CD4-positive, alpha-beta memory T cell (primary cell): ENCODE measurements around the gene QPCTL. TPM values are rescaled to one million over a fixed set of nuclear protein-coding genes. Genes with fewer than 3 reads are reported as not detected.
A peak's percentile ranks its signal among the peaks of the same experiment; 100 is the strongest.

Source experiments
- CTCF ChIA-PET: fragments of 350-600 bp; sonication (Branson Sonifier 250); formaldehyde crosslinking; loops from one replicate; lab custom pipeline; 2021; ENCODE audit warnings: inconsistent platforms; ENCODE audit not compliant: partially characterized antibody; lab: Charles Lee
- POLR2A ChIA-PET: fragments of 350-600 bp; sonication (Branson Sonifier 250); formaldehyde crosslinking; loops from one replicate; lab custom pipeline; 2021; ENCODE audit not compliant: partially characterized antibody; lab: Charles Lee
- DNase-seq, 5 donors: peaks; one replicate each; pipeline versions ENCODE4 v3.0.0 to v3.0.0-alpha.2; 2020 to 2022; ENCODE audit warnings: mixed read lengths in 1 of 5
- H3K27ac ChIP-seq: one replicate; pipeline ENCODE4 v1.7.0; 2013; ENCODE audit warnings: low read depth, low read length
- H3K27me3 ChIP-seq: 2 replicates; pipeline ENCODE4 v1.7.0; 2013; ENCODE audit warnings: mild to moderate bottlenecking, low read length, moderate library complexity; ENCODE audit not compliant: insufficient read depth
- H3K36me3 ChIP-seq: 2 replicates; pipeline ENCODE4 v1.7.0; 2013; ENCODE audit warnings: mild to moderate bottlenecking, low read length, moderate library complexity; ENCODE audit not compliant: insufficient read depth
- H3K4me1 ChIP-seq: 2 replicates; pipeline ENCODE4 v1.7.0; 2013; ENCODE audit warnings: mild to moderate bottlenecking, low read length, moderate library complexity; ENCODE audit not compliant: insufficient read depth
- H3K4me3 ChIP-seq, 2 donors: one replicate each; pipeline ENCODE4 v1.7.0; 2013; ENCODE audit warnings: low read length in 2 of 2, mild to moderate bottlenecking in 1 of 2
- H3K9me3 ChIP-seq, 2 donors: one replicate each; pipeline ENCODE4 v1.7.0; 2013; ENCODE audit warnings: low read length in 2 of 2, control low read depth in 1 of 2; ENCODE audit not compliant: control insufficient read depth in 1 of 2
- H3K27ac Mint-ChIP-seq, 7 donors: one replicate each; pipeline ENCODE4 v1.8.0; 2020 to 2021; ENCODE audit warnings: mixed read lengths in 7 of 7, mild to moderate bottlenecking in 6 of 7, inconsistent platforms in 3 of 7, moderate library complexity in 3 of 7
- H3K27me3 Mint-ChIP-seq, 2 donors: one replicate each; pipeline ENCODE4 v1.8.0; 2020 to 2021; ENCODE audit warnings: mixed read lengths in 2 of 2
- H3K36me3 Mint-ChIP-seq, 2 donors: one replicate each; pipeline ENCODE4 v1.8.0; 2020 to 2021; ENCODE audit warnings: mixed read lengths in 2 of 2, inconsistent platforms in 1 of 2, mild to moderate bottlenecking in 1 of 2
- H3K4me1 Mint-ChIP-seq, 4 donors: one replicate each; pipeline ENCODE4 v1.8.0; 2020 to 2021; ENCODE audit warnings: mixed read lengths in 4 of 4, mild to moderate bottlenecking in 1 of 4
- H3K4me3 Mint-ChIP-seq, 8 donors: one replicate each; pipeline ENCODE4 v1.8.0; 2020 to 2021; ENCODE audit warnings: mixed read lengths in 8 of 8, mild to moderate bottlenecking in 7 of 8, moderate library complexity in 6 of 8, inconsistent platforms in 3 of 8
- H3K9me3 Mint-ChIP-seq, 8 donors: one replicate each; pipeline ENCODE4 v1.8.0; 2020 to 2021; ENCODE audit warnings: mixed read lengths in 8 of 8, mild to moderate bottlenecking in 5 of 8, inconsistent platforms in 3 of 8, moderate library complexity in 1 of 8
- intact Hi-C: fragments of 100-400 bp; cut with micrococcal nuclease; formaldehyde crosslinking; loops from one replicate; pipeline ENCODE4 v1.15.1; 2023
- polyA plus RNA-seq, 2 donors: library from polyadenylated mRNA; unstranded; fragments of 300-500 nt; fragmentation: Illumina TruSeq; gene quantifications; one replicate each; pipeline ENCODE4 v1.2.3, GENCODE V29; 2021
- total RNA-seq, 2 experiments: library from RNA; stranded (reverse); gene quantifications; one replicate each; pipeline ENCODE4 v1.2.3, GENCODE V29; 2021

The QPCTL gene
- total and polyA plus RNA-seq, 4 experiments from 2014 or later = 0.94 to 11.4 (median 6.1) TPM

- Mint-ChIP-seq H3K36me3 (peaks cover 19 to 52% of the 10 kb centered on the region in 2 donors), H3K4me3 (no peak overlapping the region), H3K27me3 (no peaks in the 10 kb centered on the region), H3K9me3 (no peaks in the 10 kb centered on the region), H3K27ac (no peak overlapping the region), H3K4me1 (peaks cover 8 to 34% (median 10%) of the 10 kb centered on the region in 4 donors)
- no peak for DNase-seq
- Histone ChIP-seq H3K9me3 (no peaks in the 10 kb centered on the region), H3K27me3 (no peaks in the 10 kb centered on the region), H3K4me1 (peaks cover 8% of the 10 kb centered on the region), H3K4me3 (no peak overlapping the region), H3K36me3 (peaks cover 37% of the 10 kb centered on the region), H3K27ac (no peak overlapping the region)
- POLR2A ChIA-PET = interaction anchor here (1.7 kb wide), 1 partner anchor 10 kb away, joined by 5 read pairs; no protein-coding TSS in a partner anchor
- CTCF ChIA-PET = interaction anchor here (0.6 to 1.0 kb wide), 3 partner anchors 23 to 61 kb away, joined by 3 to 4 read pairs (median 3); no protein-coding TSS in a partner anchor
- intact Hi-C loops = no loop called here
Measured at GRCh38 chr19:45687599-45687998, 4.9 kb upstream of the QPCTL start.

DNA sequence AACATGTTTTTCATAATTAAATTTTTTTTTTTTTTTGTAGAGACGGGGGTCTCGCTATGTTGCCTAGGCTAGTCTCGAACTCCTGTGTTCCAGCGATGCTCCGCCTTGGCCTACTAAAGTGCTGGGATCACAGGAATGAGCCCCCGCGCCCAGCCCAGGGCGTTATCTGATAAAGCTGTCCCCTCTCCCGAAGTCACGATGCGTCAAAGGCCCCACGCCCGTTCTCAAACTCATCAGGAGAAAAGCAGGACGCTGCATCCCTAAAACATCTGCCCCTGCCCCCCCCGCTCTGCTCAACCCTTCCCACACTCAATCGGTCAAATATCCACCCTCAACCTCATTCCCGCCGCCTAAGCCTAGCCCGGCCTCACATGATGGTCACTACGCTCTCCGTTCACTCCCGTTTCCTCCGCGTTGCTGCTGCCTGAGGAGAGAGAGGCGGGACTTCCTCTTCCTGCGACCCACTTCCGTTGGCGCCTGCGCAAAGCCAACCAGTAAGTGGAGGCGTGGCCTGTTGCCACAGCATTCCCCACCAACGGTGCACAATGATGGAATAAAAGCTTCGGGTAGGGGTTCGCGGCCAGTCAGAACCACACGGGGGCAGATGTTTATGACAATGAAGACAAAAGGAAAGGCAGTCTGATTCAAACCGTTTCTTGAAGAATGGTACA is 815 bp upstream of the QPCTL start, which contains the start of gene SNRPD2:
SNRPD2 (minus strand) TSS at position 438 of the 671 bp plus-strand sequence; CDS start at position 373, 65 bp downstream.
- H3K27me3 ChIP-seq = no peaks in the 10 kb centered on the region
- Mint-ChIP-seq H3K27ac (peak within 1 kb of the TSS; percentile 91 to 100 (median 97)), H3K4me3 (peak within 1 kb of the TSS; percentile 90 to 100 (median 94)), H3K27me3 (no peaks in the 10 kb centered on the region), H3K36me3 (peaks cover 10 to 41% of the 10 kb centered on the region in 2 donors), H3K4me1 (peaks cover 11 to 38% (median 16%) of the 10 kb centered on the region in 4 donors), H3K9me3 (no peaks in the 10 kb centered on the region)
- DNase-seq = peak; percentile 93 to 97 (median 95)
- H3K9me3 ChIP-seq = no peaks in the 10 kb centered on the region
- ChIA-PET POLR2A (interaction anchor here (0.8 to 3.7 kb wide), 17 partner anchors 12 to 513 kb away, joined by 3 to 60 read pairs (median 5); partner anchors contain the start of genes BLOC1S3, CCDC61, FBXO46 and FOXA3), CTCF (interaction anchor here (1.3 to 7.8 kb wide), 9 partner anchors 12 to 78 kb away, joined by 5 to 110 read pairs (median 11); partner anchors contain the start of genes FBXO46 and SIX5)
- H3K36me3 ChIP-seq = peaks cover 27% of the 10 kb centered on the region
- intact Hi-C loops = loop anchor here (1.0 to 10.0 kb wide), 11 partner anchors 10 to 513 kb away; partner anchors contain the start of genes BLOC1S3, ERCC1, FBXO46 and OPA3
- H3K4me1 ChIP-seq = peaks cover 17% of the 10 kb centered on the region
- H3K4me3 ChIP-seq = peak within 1 kb of the TSS; percentile 70 to 94
- peak within 1 kb of the TSS; percentile 88 for H3K27ac ChIP-seq

DNA sequence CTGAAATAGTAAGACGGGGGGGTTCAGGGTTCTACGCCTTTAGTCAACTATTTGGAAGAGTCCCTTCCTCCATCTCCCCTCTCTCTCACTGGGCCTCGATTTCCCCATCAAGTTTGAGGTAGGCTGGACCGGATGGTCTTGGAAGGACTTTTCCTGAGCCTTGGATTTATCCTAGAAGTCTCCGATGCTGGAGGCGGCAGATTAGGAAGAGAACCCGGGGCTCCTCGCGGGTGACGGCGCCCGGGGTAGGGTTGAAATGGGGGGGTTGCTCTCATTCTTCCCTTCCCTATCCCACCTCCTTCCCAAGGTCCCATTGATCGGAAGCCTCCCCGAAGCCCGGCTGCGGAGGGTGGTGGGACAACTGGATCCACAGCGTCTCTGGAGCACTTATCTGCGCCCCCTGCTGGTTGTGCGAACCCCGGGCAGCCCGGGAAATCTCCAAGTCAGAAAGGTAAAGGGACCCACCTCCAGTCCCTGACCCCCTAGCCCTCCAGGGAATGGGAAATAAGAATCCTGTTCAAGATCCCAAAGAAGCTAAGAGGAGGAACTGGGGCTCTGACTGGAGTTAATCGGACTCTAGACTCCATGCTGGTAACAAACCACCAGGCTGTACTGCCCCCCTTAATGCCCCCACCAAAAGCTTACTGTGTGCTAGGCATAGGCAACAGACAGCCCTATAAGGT is 781 bp downstream of the QPCTL start:
- DNase-seq = peak; percentile 63 to 73 (median 66)
- intact Hi-C loops = loop anchor here (2.0 to 10.0 kb wide), 2 partner anchors 78 to 268 kb away; partner anchors contain the start of gene ERCC1
- peak overlapping the region; percentile 88 for H3K27ac ChIP-seq
- Mint-ChIP-seq H3K9me3 (no peaks in the 10 kb centered on the region), H3K4me1 (peaks cover 11 to 35% (median 17%) of the 10 kb centered on the region in 4 donors), H3K27ac (peak overlapping the region; percentile 91 to 100 (median 97)), H3K4me3 (peak overlapping the region; percentile 90 to 100 (median 94)), H3K27me3 (no peaks in the 10 kb centered on the region), H3K36me3 (peaks cover 10 to 30% of the 10 kb centered on the region in 2 donors)
- H3K27me3 ChIP-seq = no peaks in the 10 kb centered on the region
- peaks cover 13% of the 10 kb centered on the region for H3K36me3 ChIP-seq
- ChIA-PET CTCF (interaction anchor here (0.5 to 7.8 kb wide), 17 partner anchors 9 to 215 kb away, joined by 3 to 110 read pairs (median 6); partner anchors contain the start of genes FBXO46 and SIX5), POLR2A (interaction anchor here (0.6 to 3.7 kb wide), 10 partner anchors 10 to 302 kb away, joined by 3 to 60 read pairs (median 8); partner anchors contain the start of genes CCDC61, FBXO46, FOXA3 and IRF2BP1)
- peaks cover 17% of the 10 kb centered on the region for H3K4me1 ChIP-seq
- peak overlapping the region; percentile 70 to 94 for H3K4me3 ChIP-seq
- no peaks in the 10 kb centered on the region for H3K9me3 ChIP-seq

DNA sequence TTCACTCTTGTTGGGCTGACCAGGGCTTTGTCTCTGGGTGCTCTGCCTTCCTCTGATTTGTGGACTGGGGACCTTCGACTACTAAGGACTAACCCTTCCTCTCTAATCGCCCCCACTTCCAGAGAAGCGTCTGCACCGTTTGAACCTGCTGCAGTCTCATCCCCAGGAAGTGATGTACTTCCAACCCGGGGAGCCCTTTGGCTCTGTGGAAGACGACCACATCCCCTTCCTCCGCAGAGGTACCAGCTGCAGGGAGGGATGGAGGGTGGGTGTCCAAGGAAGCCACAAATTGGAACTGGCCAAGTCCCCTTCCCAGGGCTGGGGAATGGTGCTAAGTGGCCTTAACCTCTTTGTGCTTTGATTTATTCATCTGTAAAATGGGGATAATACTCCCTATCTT is 9.2 kb downstream of the QPCTL start:
- Histone ChIP-seq H3K4me3 (no peak overlapping the region), H3K4me1 (no peaks in the 10 kb centered on the region), H3K27me3 (no peaks in the 10 kb centered on the region), H3K27ac (no peak overlapping the region), H3K9me3 (no peaks in the 10 kb centered on the region), H3K36me3 (peaks cover 3% of the 10 kb centered on the region)
- Mint-ChIP-seq H3K27ac (peak overlapping the region in 1 of 7 donors; percentile 47), H3K4me1 (peaks cover 0 to 3% (median 0%) of the 10 kb centered on the region in 4 donors), H3K27me3 (no peaks in the 10 kb centered on the region), H3K4me3 (no peak overlapping the region), H3K9me3 (no peaks in the 10 kb centered on the region), H3K36me3 (peaks cover 13 to 14% of the 10 kb centered on the region in 2 donors)
- ChIA-PET CTCF (no interaction called here), POLR2A (no interaction called here)
- DNase-seq = no peak
- intact Hi-C loops = no loop called here

GRCh38 chr19:45705115-45705514 is 12.6 kb downstream of the QPCTL start:
- peaks cover 0 to 5% (median 2%) of the 10 kb centered on the region in 4 donors for H3K4me1 Mint-ChIP-seq
- POLR2A ChIA-PET = interaction anchor here (3.6 kb wide), 1 partner anchor 12 kb away, joined by 18 read pairs; no protein-coding TSS in a partner anchor
- no peaks in the 10 kb centered on the region for H3K27me3 Mint-ChIP-seq

DNA sequence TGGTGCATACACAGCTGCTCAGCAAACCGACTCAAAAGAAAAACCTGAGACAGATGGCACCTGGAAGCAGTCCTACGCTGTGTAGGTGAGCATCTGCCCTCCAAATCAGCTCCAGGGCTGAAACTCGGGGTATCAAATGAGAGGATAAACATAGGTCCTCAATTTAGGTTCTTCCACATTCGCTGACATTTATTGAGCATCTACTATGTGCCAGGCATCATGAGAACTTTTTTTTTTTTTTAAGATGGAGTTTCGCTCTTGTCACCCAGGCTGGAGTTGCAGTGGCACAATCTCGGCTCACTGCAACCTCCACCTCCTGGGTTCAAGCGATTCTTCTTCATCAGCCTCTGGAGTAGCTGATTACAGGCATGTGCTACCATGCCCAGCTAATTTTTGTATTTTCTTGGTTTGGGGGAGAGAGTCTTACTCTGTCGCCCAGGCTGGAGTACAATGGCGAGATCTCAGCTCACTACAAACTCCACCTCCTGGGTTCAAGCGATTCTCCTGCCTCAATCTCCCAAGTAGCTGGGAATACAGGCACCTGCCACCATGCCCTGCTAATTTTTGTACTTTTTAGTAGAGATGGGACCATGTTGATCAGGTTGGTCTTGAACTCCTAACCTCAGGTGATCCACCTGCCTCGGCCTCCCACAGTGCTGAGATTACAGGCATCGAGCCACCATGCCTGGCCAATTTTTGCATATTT is 13.4 kb downstream of the QPCTL start:
- Histone ChIP-seq H3K4me1 (no peaks in the 10 kb centered on the region), H3K4me3 (no peak overlapping the region), H3K27me3 (no peaks in the 10 kb centered on the region), H3K27ac (no peak overlapping the region), H3K9me3 (no peaks in the 10 kb centered on the region), H3K36me3 (peaks cover 9% of the 10 kb centered on the region)
- peaks cover 16 to 18% of the 10 kb centered on the region in 2 donors for H3K36me3 Mint-ChIP-seq
- intact Hi-C loops = no loop called here
- peak overlapping the region in 1 of 7 donors; percentile 7 for H3K27ac Mint-ChIP-seq
- DNase-seq = no peak
- ChIA-PET CTCF (interaction anchor here (1.2 kb wide), 1 partner anchor 14 kb away, joined by 7 read pairs; the partner anchor contains the start of genes QPCTL and SNRPD2), POLR2A (interaction anchor here (3.6 kb wide), 1 partner anchor 11 kb away, joined by 18 read pairs; no protein-coding TSS in a partner anchor)
- H3K9me3 Mint-ChIP-seq = no peaks in the 10 kb centered on the region
- peaks cover 5 to 8% (median 6%) of the 10 kb centered on the region in 4 donors for H3K4me1 Mint-ChIP-seq
- no peaks in the 10 kb centered on the region for H3K27me3 Mint-ChIP-seq
- no peak overlapping the region for H3K4me3 Mint-ChIP-seq

More at GRCh38 chr19:45705115-45705514, 12.6 kb downstream of the QPCTL start:
- CTCF ChIA-PET = interaction anchor here (1.2 kb wide), 1 partner anchor 13 kb away, joined by 7 read pairs; the partner anchor contains the start of genes QPCTL and SNRPD2
- Histone ChIP-seq H3K36me3 (peaks cover 3% of the 10 kb centered on the region), H3K4me1 (no peaks in the 10 kb centered on the region), H3K9me3 (no peaks in the 10 kb centered on the region), H3K4me3 (no peak overlapping the region), H3K27ac (no peak overlapping the region), H3K27me3 (no peaks in the 10 kb centered on the region)
- H3K4me3 Mint-ChIP-seq = no peak overlapping the region
- no peak overlapping the region for H3K27ac Mint-ChIP-seq
- intact Hi-C loops = no loop called here
- no peaks in the 10 kb centered on the region for H3K9me3 Mint-ChIP-seq
- peaks cover 11 to 12% of the 10 kb centered on the region in 2 donors for H3K36me3 Mint-ChIP-seq
- no peak for DNase-seq
